ENCODE data around the gene ZNF444. TPM values are rescaled to one million over a fixed set of nuclear protein-coding genes. Genes with fewer than 3 reads are reported as not detected.

The ZNF444 gene
- total RNA-seq, 1 experiment from 2014 or later: 40.0 TPM

DNA sequence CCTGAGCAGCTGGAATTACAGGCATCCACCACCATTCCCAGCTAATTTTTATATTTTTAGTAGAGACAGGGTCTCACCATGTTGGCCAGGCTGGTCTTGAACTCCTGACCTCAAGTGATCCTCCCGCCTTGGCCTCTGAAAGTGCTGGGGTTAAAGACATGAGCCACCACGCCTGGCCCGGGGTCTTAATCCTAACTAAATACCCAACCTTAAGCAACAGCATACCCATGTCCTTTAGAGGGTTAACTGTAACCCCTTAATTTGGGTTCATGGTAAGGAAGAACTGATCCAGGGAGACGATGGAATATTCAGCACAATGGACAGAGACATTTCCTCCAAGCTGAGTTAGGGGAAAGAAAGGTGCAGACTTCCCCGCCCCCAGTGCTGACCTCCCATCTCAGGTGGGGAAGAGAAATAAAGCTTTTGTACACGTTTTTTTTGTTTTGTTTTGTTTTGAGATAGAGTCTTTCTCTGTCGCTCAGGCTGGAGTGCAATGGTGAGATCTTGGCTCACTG is 26.0 kb downstream of the ZNF444 start:
- no peaks in the 10 kb centered on the region for H3K36me3 ChIP-seq (ENCODE audit: low read depth, low read length)
- intact Hi-C loops (cut with micrococcal nuclease): no loop called here
- no peaks in the 10 kb centered on the region for H3K9me2 ChIP-seq (replicated peaks; ENCODE audit: low read length)
- no peaks in the 10 kb centered on the region for H3K27me3 ChIP-seq (ENCODE audit: low read length)
- no peak overlapping the region for H2AFZ ChIP-seq (ENCODE audit: low read length)
- H3K4me3 ChIP-seq (ENCODE audit: low read length): no peak overlapping the region
- ChIA-PET CTCF (no interaction called here), POLR2A (ENCODE audit: unreplicated experiment) (no interaction called here)
- no peaks in the 10 kb centered on the region for H4K20me1 ChIP-seq (ENCODE audit: low read length)
- no peak overlapping the region for H3K4me2 ChIP-seq (ENCODE audit: low read length)
- no peak overlapping the region for H3K9ac ChIP-seq (ENCODE audit: low read length)
- TF ChIP-seq EZH2 (IDR thresholded peaks at IDR 0.05; ENCODE audit: low read length, unreplicated experiment) (no peak), CTCF (conservative IDR thresholded peaks at IDR 0.05; ENCODE audit: low read depth, low read length) (no peak), EZH2phosphoT487 (IDR thresholded peaks at IDR 0.05; ENCODE audit: borderline replicate concordance, low read length) (no peak)
- no TSS peak for BruUV-seq (replicated peaks)
- H3K79me2 ChIP-seq (ENCODE audit: low read length): no peaks in the 10 kb centered on the region
- H3K9me3 ChIP-seq (ENCODE audit: low read length): no peaks in the 10 kb centered on the region
- peaks cover 9% of the 10 kb centered on the region for H3K4me1 ChIP-seq (ENCODE audit: insufficient read depth, low read length)
- no peak overlapping the region for H3K27ac ChIP-seq (ENCODE audit: low read length)
- ATAC-seq: no peak
- peak; percentile 43 for DNase-seq
- no peaks in the 10 kb centered on the region for H3F3A ChIP-seq (ENCODE audit: low read length, unreplicated experiment)

DNA sequence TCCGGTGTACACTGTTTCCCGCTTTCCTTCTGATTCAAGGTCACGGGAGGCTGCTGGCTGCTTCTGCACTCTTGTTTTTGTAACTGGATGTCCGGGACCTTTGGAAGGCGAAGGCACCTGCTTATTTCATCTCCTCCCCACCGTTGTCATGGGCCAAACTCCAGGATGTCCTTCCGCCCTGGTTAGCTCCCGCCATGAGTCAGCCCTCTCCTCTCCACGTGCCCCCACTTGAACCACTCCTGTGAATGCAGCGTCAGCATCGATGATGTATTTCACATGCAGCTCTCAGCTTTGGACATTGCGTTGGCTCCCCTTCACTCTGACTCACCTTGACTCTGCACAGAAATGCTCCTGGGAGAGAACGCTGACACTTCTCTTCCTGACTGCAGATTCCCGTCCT is 29.2 kb downstream of the ZNF444 start:
- H3K4me3 ChIP-seq (ENCODE audit: low read length): no peak overlapping the region
- H3K9ac ChIP-seq (ENCODE audit: low read length): no peak overlapping the region
- peak overlapping the region; percentile 37; the same call in 1 of the 2 replicates for H2AFZ ChIP-seq (ENCODE audit: low read length)
- H3K4me2 ChIP-seq (ENCODE audit: low read length): peak overlapping the region; percentile 52
- ChIA-PET POLR2A (ENCODE audit: unreplicated experiment) (interaction anchor here (0.5 to 0.6 kb wide), 2 partner anchors 144 to 522 kb away, joined by 3 to 4 read pairs; partner anchors contain the start of genes CCDC106 and ZSCAN5A), CTCF (interaction anchor here (0.9 kb wide), 1 partner anchor 163 kb away, joined by 3 read pairs; no protein-coding TSS in a partner anchor)
- peaks cover 8% of the 10 kb centered on the region for H3K27me3 ChIP-seq (ENCODE audit: low read length)
- H3K36me3 ChIP-seq (ENCODE audit: low read depth, low read length): no peaks in the 10 kb centered on the region
- no peaks in the 10 kb centered on the region for H3K79me2 ChIP-seq (ENCODE audit: low read length)
- ATAC-seq: peak; percentile 87
- no TSS peak for BruUV-seq (replicated peaks)
- no peaks in the 10 kb centered on the region for H4K20me1 ChIP-seq (ENCODE audit: low read length)
- no peaks in the 10 kb centered on the region for H3K9me2 ChIP-seq (replicated peaks; ENCODE audit: low read length)
- intact Hi-C loops (cut with micrococcal nuclease): no loop called here
- peaks cover 9% of the 10 kb centered on the region for H3K4me1 ChIP-seq (ENCODE audit: insufficient read depth, low read length)
- no peaks in the 10 kb centered on the region for H3K9me3 ChIP-seq (ENCODE audit: low read length)
- peak overlapping the region; percentile 36 for H3K27ac ChIP-seq (ENCODE audit: low read length)
- no peaks in the 10 kb centered on the region for H3F3A ChIP-seq (ENCODE audit: low read length, unreplicated experiment)
- TF ChIP-seq EZH2phosphoT487 (IDR thresholded peaks at IDR 0.05; ENCODE audit: borderline replicate concordance, low read length): no peak
- no peak for TF ChIP-seq EZH2 (IDR thresholded peaks at IDR 0.05; ENCODE audit: low read length, unreplicated experiment)
- no peak for TF ChIP-seq CTCF (conservative IDR thresholded peaks at IDR 0.05; ENCODE audit: low read depth, low read length)
- DNase-seq: peak; percentile 94

DNA sequence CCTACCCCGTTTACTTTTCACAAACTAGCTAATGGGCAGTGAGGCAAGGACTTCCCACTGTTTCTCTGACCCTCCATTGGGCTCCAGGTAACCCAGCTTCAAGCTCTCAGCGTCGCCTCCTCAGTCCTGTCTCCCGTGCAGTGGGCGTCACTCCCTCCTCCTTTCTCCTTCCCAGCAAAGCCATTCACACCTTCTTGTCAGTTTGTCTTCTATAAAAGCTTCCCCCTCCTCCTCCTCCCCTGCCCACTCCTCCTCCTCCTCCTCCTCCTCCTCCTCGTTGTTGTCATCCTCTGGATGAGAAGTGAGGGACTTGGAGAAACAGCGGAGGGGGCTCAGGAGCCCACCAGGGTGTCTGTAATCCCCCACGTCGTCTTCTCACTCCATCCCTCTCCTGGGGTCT is 33.0 kb downstream of the ZNF444 start:
- DNase-seq: no peak
- no peak overlapping the region for H3K4me3 ChIP-seq (ENCODE audit: low read length)
- no peaks in the 10 kb centered on the region for H3K36me3 ChIP-seq (ENCODE audit: low read depth, low read length)
- H3K79me2 ChIP-seq (ENCODE audit: low read length): no peaks in the 10 kb centered on the region
- TF ChIP-seq CTCF (conservative IDR thresholded peaks at IDR 0.05; ENCODE audit: low read depth, low read length) (no peak), EZH2 (IDR thresholded peaks at IDR 0.05; ENCODE audit: low read length, unreplicated experiment) (no peak), EZH2phosphoT487 (IDR thresholded peaks at IDR 0.05; ENCODE audit: borderline replicate concordance, low read length) (no peak)
- H2AFZ ChIP-seq (ENCODE audit: low read length): no peak overlapping the region
- no peak overlapping the region for H3K27ac ChIP-seq (ENCODE audit: low read length)
- BruUV-seq (replicated peaks): no TSS peak
- no peaks in the 10 kb centered on the region for H3K9me3 ChIP-seq (ENCODE audit: low read length)
- no peaks in the 10 kb centered on the region for H3K9me2 ChIP-seq (replicated peaks; ENCODE audit: low read length)
- CTCF ChIA-PET: interaction anchor here (0.7 kb wide), 1 partner anchor 97 kb away, joined by 4 read pairs; no protein-coding TSS in a partner anchor
- H3F3A ChIP-seq (ENCODE audit: low read length, unreplicated experiment): no peaks in the 10 kb centered on the region
- no peak for ATAC-seq
- H3K4me2 ChIP-seq (ENCODE audit: low read length): no peak overlapping the region
- peaks cover 8% of the 10 kb centered on the region for H3K27me3 ChIP-seq (ENCODE audit: low read length)
- H3K9ac ChIP-seq (ENCODE audit: low read length): no peak overlapping the region
- intact Hi-C loops (cut with micrococcal nuclease): no loop called here
- POLR2A ChIA-PET (ENCODE audit: unreplicated experiment): no interaction called here
- H4K20me1 ChIP-seq (ENCODE audit: low read length): no peaks in the 10 kb centered on the region
- peaks cover 9% of the 10 kb centered on the region for H3K4me1 ChIP-seq (ENCODE audit: insufficient read depth, low read length)
